ENCODE results near the gene STX1A.
"Not testable (repeated sequence)": the region's sequence is repeated elsewhere in the genome, so short reads cannot be mapped to it uniquely, and the experiment has no call there.

STX1A gene

GRCh38 chr7:73680501-73680900 lies 39.0 kb downstream of the STX1A start:
- no peak for DNase-seq

- no peak for DNase-seq
These were observed 39.8 kb downstream of the STX1A start for GRCh38 chr7:73679709-73680108.

- DNase-seq: no peak
These were observed 40.6 kb downstream of the STX1A start for GRCh38 chr7:73678862-73679261.

- DNase-seq: not testable (repeated sequence)
These were observed 43.4 kb downstream of the STX1A start for GRCh38 chr7:73676062-73676461.

GRCh38 chr7:73674468-73675124 lies 44.9 kb downstream of the STX1A start:
- DNase-seq: no peak

GRCh38 chr7:73671857-73672445 lies 47.5 kb downstream of the STX1A start:
- DNase-seq: no peak

GRCh38 chr7:73671322-73671661 lies 48.2 kb downstream of the STX1A start:
- DNase-seq: no peak

- no peak for DNase-seq
These were observed 49.5 kb downstream of the STX1A start for GRCh38 chr7:73669858-73670385.

GRCh38 chr7:73669288-73669701 lies 50.2 kb downstream of the STX1A start:
- no peak for DNase-seq

- no peak for DNase-seq
These were observed 50.6 kb downstream of the STX1A start for GRCh38 chr7:73668886-73669230.

GRCh38 chr7:73668103-73668885 lies 51.2 kb downstream of the STX1A start:
- no peak for DNase-seq

- peak; percentile 91 for DNase-seq
These were observed 51.9 kb downstream of the STX1A start, which contains the start of gene VPS37D for GRCh38 chr7:73667344-73668102. Gene VPS37D (plus strand): TSS chr7:73667831. CDS start chr7:73667959, 128 bp downstream.

- DNase-seq: no peak
These were observed 56.4 kb downstream of the STX1A start for GRCh38 chr7:73663033-73663432.

GRCh38 chr7:73660594-73660993 lies 58.9 kb downstream of the STX1A start:
- not testable (repeated sequence) for DNase-seq

- DNase-seq: no peak
These were observed 59.5 kb downstream of the STX1A start for GRCh38 chr7:73659983-73660382.

GRCh38 chr7:73655309-73655708 lies 64.2 kb downstream of the STX1A start:
- not testable (repeated sequence) for DNase-seq

GRCh38 chr7:73652541-73652949 lies 66.9 kb downstream of the STX1A start:
- no peak for DNase-seq

GRCh38 chr7:73650524-73650923 lies 68.9 kb downstream of the STX1A start:
- DNase-seq: no peak

GRCh38 chr7:73649576-73649975 lies 69.9 kb downstream of the STX1A start:
- no peak for DNase-seq

All from CD4-positive, alpha-beta T cell treated with Interleukin-15 for 1 hour (primary cell).